ENCODE results near the gene TNKS1BP1. TPM values are rescaled to one million over a fixed set of nuclear protein-coding genes. Genes with fewer than 3 reads are reported as not detected.

The TNKS1BP1 gene
- total and polyA plus RNA-seq, 9 of the 15 experiments (the other 6 are each of a cell fraction or from before 2014, with no cell fraction given), result 1.1 to 47.2 (median 10.9) TPM

- no peak for TF ChIP-seq ZEB2 (IDR thresholded peaks at IDR 0.05)
- no peak for TF ChIP-seq SRSF1 (IDR thresholded peaks at IDR 0.05; ENCODE audit: low read depth, low read length)
- TF ChIP-seq SLC30A9 (CRISPR knock-in tag; IDR thresholded peaks at IDR 0.05), result no peak
- no peak for TF ChIP-seq ZKSCAN3 (CRISPR knock-in tag; IDR thresholded peaks at IDR 0.05)
- no peak for TF ChIP-seq ZSCAN32 (CRISPR knock-in tag; IDR thresholded peaks at IDR 0.05)
- TF ChIP-seq SP1 (CRISPR knock-in tag; IDR thresholded peaks at IDR 0.05), result 0 out of 2 replicates have a peak, but pooled peaks have one; percentile 19
- no peak for TF ChIP-seq SIX5 (IDR thresholded peaks at IDR 0.05; ENCODE audit: borderline replicate concordance in 1 of 2, insufficient read depth in 1 of 2, low read depth in 1 of 2, low read length in 2 of 2)
- TF ChIP-seq TEAD1 (CRISPR knock-in tag; IDR thresholded peaks at IDR 0.05), result no peak
- no peak for TF ChIP-seq ATF2 (CRISPR knock-in tag; IDR thresholded peaks at IDR 0.05)
- TF ChIP-seq SRSF9 (IDR thresholded peaks at IDR 0.05; ENCODE audit: borderline replicate concordance, low read depth, low read length), result no peak
- TF ChIP-seq ARID2 (IDR thresholded peaks at IDR 0.05), result no peak
- TF ChIP-seq ZKSCAN1 (IDR thresholded peaks at IDR 0.05; ENCODE audit: low read depth, low read length), result 0 out of 2 replicates have a peak, but pooled peaks have one; percentile 17
- no peak for TF ChIP-seq IRF9 (tag; IDR thresholded peaks at IDR 0.05)
- no peak for TF ChIP-seq ZNF197 (CRISPR knock-in tag; IDR thresholded peaks at IDR 0.05; ENCODE audit: low read depth)
- no peak for TF ChIP-seq PHB2 (IDR thresholded peaks at IDR 0.05; ENCODE audit: low read depth)
- TF ChIP-seq ELF1 (tag; IDR thresholded peaks at IDR 0.05), result peak; percentile 33; the same call in 1 of the 2 replicates
- TF ChIP-seq E2F1 (CRISPR knock-in tag; IDR thresholded peaks at IDR 0.05), result no peak
- TF ChIP-seq ZNF23 (CRISPR knock-in tag; IDR thresholded peaks at IDR 0.05), result no peak
- TF ChIP-seq STAT6 (CRISPR knock-in tag; IDR thresholded peaks at IDR 0.05), result no peak
- no peak for TF ChIP-seq ERF (CRISPR knock-in tag; IDR thresholded peaks at IDR 0.05)
- TF ChIP-seq IRF1 (CRISPR knock-in tag; IDR thresholded peaks at IDR 0.05; ENCODE audit: borderline replicate concordance), result no peak
- TF ChIP-seq MAFK (IDR thresholded peaks at IDR 0.05; ENCODE audit: low read length), result no peak
These were observed 3.1 kb downstream of the TNKS1BP1 start (continued) for GRCh38 chr11:57321388-57322255.

All from K562 (cell line).